Measurements from ENCODE around the gene PJVK. TPM values are rescaled to one million over a fixed set of nuclear protein-coding genes. Genes with fewer than 3 reads are reported as not detected.

PJVK gene
- total RNA-seq, 1 experiment from 2014 or later, result 2.6 TPM

Other genes starting within 250 kb of the PJVK start
- 49.8 TPM for gene PRKRA, start 203 bp upstream of the PJVK start, total RNA-seq (2021; ENCODE audit: unreplicated experiment)
- 4.5 TPM for gene FKBP7, start 27.2 kb downstream of the PJVK start, total RNA-seq (2021; ENCODE audit: unreplicated experiment)
- 26.8 TPM for gene PLEKHA3, start 29.1 kb downstream of the PJVK start, total RNA-seq (2021; ENCODE audit: unreplicated experiment)